Measurements from ENCODE around the gene ANTXR1. TPM values are rescaled to one million over a fixed set of nuclear protein-coding genes. Genes with fewer than 3 reads are reported as not detected.

The ANTXR1 gene
- total and polyA plus RNA-seq, 2 donors (not counting 3 experiments of a cell fraction or from before 2014, with no cell fraction given): 4.2 to 17.3 TPM

DNA sequence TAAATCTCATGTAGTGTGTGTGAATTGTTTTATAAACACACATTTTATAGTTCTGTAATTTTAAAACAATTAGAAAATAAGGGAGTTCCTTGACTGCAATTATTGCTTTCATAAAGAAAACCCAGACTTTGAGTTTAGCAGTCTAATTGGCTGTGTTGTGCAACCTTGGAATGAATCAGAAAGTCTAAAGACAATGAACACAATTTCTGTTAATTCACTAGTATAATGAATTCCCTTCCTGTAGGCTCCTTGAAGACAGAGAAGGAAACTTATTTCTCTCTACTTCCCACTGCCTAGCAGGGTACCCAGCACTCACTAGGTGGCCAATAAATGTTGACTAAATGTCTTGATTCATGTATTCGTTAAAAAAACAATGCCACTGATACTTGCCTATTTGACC, 79.9 kb downstream of the ANTXR1 start:
- POLR2A ChIA-PET: no interaction called here
- Histone ChIP-seq H3K36me3 (ENCODE audit: control insufficient read depth in 2 of 2, extremely low read depth in 1 of 2, insufficient read depth in 2 of 2, low read length in 2 of 2) (no peaks in the 10 kb centered on the region), H3K79me2 (ENCODE audit: control insufficient read depth, insufficient read depth, low read length) (no peaks in the 10 kb centered on the region), H3K9me1 (replicated peaks; ENCODE audit: control insufficient read depth, extremely low read depth, insufficient read depth, low read length) (no peaks in the 10 kb centered on the region), H3K9me3 (replicated peaks; ENCODE audit: control insufficient read depth, insufficient read depth, low read length) (no peaks in the 10 kb centered on the region), H3K4me3 (replicated peaks in 1 of 3; ENCODE audit: insufficient read depth in 1 of 3, low read depth in 1 of 3, low read length in 3 of 3) (no peak overlapping the region), H3K9ac (replicated peaks; ENCODE audit: extremely low read depth, insufficient read depth, low read length) (no peak overlapping the region), H4K20me1 (replicated peaks; ENCODE audit: control insufficient read depth, extremely low read depth, insufficient read depth, low read length) (no peaks in the 10 kb centered on the region), H3K4me2 (ENCODE audit: insufficient read depth, low read length) (no peak overlapping the region), H3K27me3 (ENCODE audit: control insufficient read depth in 2 of 2, insufficient read depth in 2 of 2, low read length in 2 of 2) (no peaks in the 10 kb centered on the region), H2AFZ (ENCODE audit: low read depth, low read length) (no peak overlapping the region), H3K27ac (ENCODE audit: insufficient read depth, low read depth, low read length) (no peak overlapping the region), H3K4me1 (ENCODE audit: control insufficient read depth, extremely low read depth, insufficient read depth, low read length) (peaks cover 9% of the 10 kb centered on the region)
- no peak for DNase-seq (ENCODE audit: low read depth, low spot score)
- intact Hi-C loops (cut with micrococcal nuclease): no loop called here
- CTCF ChIA-PET: no interaction called here
- dilution Hi-C loops (cut with MboI; ENCODE audit: extremely low pct_ligation_motif_present, low sequenced_read_pairs): no loop called here
- no peak for FAIRE-seq
- BruUV-seq (replicated peaks): no TSS peak
- no peak for TF ChIP-seq MYC (IDR thresholded peaks at IDR 0.05; ENCODE audit: low read depth, low read length)
- TF ChIP-seq JUN (IDR thresholded peaks at IDR 0.05; ENCODE audit: borderline replicate concordance, insufficient read depth, insufficient read length, low read depth): no peak
- no peak for TF ChIP-seq POLR2A (IDR thresholded peaks at IDR 0.05; ENCODE audit: low read depth, low read length)
- TF ChIP-seq MAX (IDR thresholded peaks at IDR 0.05; ENCODE audit: insufficient read depth, insufficient read length): no peak
- TF ChIP-seq, protein P1, sequence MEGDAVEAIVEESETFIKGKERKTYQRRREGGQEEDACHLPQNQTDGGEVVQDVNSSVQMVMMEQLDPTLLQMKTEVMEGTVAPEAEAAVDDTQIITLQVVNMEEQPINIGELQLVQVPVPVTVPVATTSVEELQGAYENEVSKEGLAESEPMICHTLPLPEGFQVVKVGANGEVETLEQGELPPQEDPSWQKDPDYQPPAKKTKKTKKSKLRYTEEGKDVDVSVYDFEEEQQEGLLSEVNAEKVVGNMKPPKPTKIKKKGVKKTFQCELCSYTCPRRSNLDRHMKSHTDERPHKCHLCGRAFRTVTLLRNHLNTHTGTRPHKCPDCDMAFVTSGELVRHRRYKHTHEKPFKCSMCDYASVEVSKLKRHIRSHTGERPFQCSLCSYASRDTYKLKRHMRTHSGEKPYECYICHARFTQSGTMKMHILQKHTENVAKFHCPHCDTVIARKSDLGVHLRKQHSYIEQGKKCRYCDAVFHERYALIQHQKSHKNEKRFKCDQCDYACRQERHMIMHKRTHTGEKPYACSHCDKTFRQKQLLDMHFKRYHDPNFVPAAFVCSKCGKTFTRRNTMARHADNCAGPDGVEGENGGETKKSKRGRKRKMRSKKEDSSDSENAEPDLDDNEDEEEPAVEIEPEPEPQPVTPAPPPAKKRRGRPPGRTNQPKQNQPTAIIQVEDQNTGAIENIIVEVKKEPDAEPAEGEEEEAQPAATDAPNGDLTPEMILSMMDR (IDR thresholded peaks at IDR 0.05; ENCODE audit: extremely low read depth in 1 of 2, insufficient read depth in 1 of 2, low read depth in 1 of 2, low read length in 2 of 2): no peak
- TF ChIP-seq GATA2 (IDR thresholded peaks at IDR 0.05; ENCODE audit: insufficient read depth, insufficient read length, low read depth, low read length): no peak
- TF ChIP-seq POLR2AphosphoS5 (IDR thresholded peaks at IDR 0.05; ENCODE audit: insufficient read depth, low read depth, low read length): no peak
- no peak for TF ChIP-seq EZH2 (IDR thresholded peaks at IDR 0.05; ENCODE audit: borderline replicate concordance, low read depth, low read length, severe bottlenecking)
- no peak for TF ChIP-seq FOS (IDR thresholded peaks at IDR 0.05; ENCODE audit: borderline replicate concordance, insufficient read depth, low read length)
